Nephron (organoid): ENCODE measurements around the gene KMT5C.

Experiments used
- H3K27ac Mint-ChIP-seq, 3 experiments: 2 replicates each; pipeline ENCODE4 v1.8.0; 2020; ENCODE audit warnings: mixed read lengths in 3 of 3, mild to moderate bottlenecking in 2 of 3, moderate library complexity in 1 of 3
- H3K27me3 Mint-ChIP-seq: 2 replicates; pipeline ENCODE4 v1.8.0; 2021; ENCODE audit warnings: low read depth, mild to moderate bottlenecking, moderate library complexity, mixed read lengths
- H3K36me3 Mint-ChIP-seq: 2 replicates; pipeline ENCODE4 v1.8.0; 2020; ENCODE audit warnings: low read depth, mixed read lengths
- H3K4me1 Mint-ChIP-seq: 2 replicates; pipeline ENCODE4 v1.8.0; 2020; ENCODE audit warnings: mixed read lengths
- H3K4me3 Mint-ChIP-seq, 3 experiments: 2 replicates each; pipeline ENCODE4 v1.8.0; 2020; ENCODE audit warnings: mild to moderate bottlenecking in 3 of 3, mixed read lengths in 3 of 3, moderate library complexity in 2 of 3
- H3K9me3 Mint-ChIP-seq: 2 replicates; pipeline ENCODE4 v1.8.0; 2020; ENCODE audit warnings: mixed read lengths
- TF ChIP-seq, protein P1 (sequence below), 3 experiments: fragments of 200-600 bp; sonication (generic); IDR thresholded peaks; one replicate each; pipeline ENCODE4 v1.5.0; 2021; ENCODE audit warnings: antibody characterized with exemption in 3 of 3; ENCODE audit not compliant: unreplicated experiment in 3 of 3

The KMT5C gene

DNA sequence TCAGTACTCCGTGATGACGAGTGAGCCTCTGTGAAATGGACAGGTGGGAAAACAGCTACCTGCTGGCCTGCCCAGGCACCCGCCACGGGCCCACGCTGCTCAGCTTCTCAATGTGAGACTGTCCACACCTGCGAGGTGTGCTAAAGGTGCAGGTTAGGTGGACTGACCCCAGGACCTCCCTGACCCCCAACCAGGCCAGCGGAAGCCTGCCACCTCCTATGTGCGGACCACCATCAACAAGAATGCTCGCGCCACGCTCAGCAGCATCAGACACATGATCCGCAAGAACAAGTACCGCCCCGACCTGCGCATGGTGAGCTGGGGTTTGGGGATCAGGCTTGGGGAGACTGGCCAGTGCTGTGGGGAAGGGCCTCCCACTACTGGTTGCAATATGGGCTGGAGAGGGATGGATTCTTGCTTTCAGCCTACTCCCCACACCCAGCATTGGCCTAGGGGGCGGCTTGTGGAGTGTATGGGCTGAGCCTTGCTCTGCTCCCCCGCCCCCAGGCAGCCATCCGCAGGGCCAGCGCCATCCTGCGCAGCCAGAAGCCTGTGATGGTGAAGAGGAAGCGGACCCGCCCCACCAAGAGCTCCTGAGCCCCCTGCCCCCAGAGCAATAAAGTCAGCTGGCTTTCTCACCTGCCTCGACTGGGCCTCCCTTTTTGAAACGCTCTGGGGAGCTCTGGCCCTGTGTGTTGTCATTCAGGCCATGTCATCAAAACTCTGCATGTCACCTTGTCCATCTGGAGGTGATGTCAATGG lies 48.2 kb downstream of the KMT5C start:
- no peaks in the 10 kb centered on the region for H3K9me3 Mint-ChIP-seq

DNA sequence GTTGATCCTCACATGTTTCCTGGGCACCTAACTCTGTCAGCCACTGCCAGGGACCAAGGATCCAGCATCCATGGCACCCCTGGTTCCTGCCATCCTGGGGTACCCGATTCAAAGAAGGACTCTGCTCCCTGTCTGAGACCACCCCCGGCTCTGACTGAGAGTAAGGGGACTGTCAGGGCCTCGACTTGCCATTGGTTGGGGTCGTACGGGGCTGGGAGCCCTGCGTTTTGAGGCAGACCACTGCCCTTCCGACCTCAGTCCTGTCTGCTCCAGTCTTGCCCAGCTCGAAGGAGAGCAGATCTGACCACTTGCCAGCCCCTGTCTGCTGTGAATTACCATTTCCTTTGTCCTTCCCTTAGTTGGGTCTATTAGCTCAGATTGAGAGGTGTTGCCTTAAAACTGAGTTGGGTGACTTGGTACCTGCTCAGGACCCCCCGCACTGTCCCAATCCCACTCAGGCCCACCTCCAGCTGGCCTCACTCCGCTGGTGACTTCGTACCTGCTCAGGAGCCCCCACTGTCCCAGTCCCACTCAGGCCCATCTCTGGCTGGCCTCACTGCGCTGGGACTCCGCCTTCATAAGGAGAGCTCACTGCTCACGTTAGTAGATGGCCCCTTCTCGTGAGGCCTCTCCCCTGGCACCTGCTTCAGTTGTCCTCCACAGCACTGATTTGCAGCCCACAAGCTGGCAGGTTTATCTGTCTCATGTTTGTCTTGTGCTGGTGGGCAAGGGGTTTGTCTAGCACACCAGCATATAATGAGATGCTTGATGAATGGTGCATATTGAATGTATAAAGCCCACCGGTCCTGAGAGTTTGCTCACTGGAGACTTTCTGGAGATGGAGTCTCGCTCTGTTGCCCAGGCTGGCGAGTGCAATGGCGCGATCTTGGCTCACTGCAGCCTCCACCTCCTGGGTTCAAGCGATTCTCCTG lies 50.0 kb downstream of the KMT5C start:
- TF ChIP-seq, protein P1, sequence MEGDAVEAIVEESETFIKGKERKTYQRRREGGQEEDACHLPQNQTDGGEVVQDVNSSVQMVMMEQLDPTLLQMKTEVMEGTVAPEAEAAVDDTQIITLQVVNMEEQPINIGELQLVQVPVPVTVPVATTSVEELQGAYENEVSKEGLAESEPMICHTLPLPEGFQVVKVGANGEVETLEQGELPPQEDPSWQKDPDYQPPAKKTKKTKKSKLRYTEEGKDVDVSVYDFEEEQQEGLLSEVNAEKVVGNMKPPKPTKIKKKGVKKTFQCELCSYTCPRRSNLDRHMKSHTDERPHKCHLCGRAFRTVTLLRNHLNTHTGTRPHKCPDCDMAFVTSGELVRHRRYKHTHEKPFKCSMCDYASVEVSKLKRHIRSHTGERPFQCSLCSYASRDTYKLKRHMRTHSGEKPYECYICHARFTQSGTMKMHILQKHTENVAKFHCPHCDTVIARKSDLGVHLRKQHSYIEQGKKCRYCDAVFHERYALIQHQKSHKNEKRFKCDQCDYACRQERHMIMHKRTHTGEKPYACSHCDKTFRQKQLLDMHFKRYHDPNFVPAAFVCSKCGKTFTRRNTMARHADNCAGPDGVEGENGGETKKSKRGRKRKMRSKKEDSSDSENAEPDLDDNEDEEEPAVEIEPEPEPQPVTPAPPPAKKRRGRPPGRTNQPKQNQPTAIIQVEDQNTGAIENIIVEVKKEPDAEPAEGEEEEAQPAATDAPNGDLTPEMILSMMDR (IDR thresholded peaks at IDR 0.05; ENCODE audit: unreplicated experiment in 3 of 3), result no peak
- Mint-ChIP-seq H3K36me3 (peaks cover 44% of the 10 kb centered on the region), H3K4me1 (peaks cover 52% of the 10 kb centered on the region), H3K4me3 (peak overlapping the region; percentile 64 to 83 (median 66)), H3K27me3 (no peaks in the 10 kb centered on the region), H3K9me3 (no peaks in the 10 kb centered on the region), H3K27ac (peak overlapping the region in 1 of 3 experiments; percentile 33)

More for the DNA sequence above, 48.2 kb downstream of the KMT5C start:
- Mint-ChIP-seq H3K36me3 (peaks cover 44% of the 10 kb centered on the region), H3K4me1 (peaks cover 52% of the 10 kb centered on the region), H3K27ac (no peak overlapping the region), H3K4me3 (peak overlapping the region; percentile 100), H3K27me3 (no peaks in the 10 kb centered on the region)
- TF ChIP-seq, protein P1 (IDR thresholded peaks at IDR 0.05; ENCODE audit: unreplicated experiment in 3 of 3), result no peak

DNA sequence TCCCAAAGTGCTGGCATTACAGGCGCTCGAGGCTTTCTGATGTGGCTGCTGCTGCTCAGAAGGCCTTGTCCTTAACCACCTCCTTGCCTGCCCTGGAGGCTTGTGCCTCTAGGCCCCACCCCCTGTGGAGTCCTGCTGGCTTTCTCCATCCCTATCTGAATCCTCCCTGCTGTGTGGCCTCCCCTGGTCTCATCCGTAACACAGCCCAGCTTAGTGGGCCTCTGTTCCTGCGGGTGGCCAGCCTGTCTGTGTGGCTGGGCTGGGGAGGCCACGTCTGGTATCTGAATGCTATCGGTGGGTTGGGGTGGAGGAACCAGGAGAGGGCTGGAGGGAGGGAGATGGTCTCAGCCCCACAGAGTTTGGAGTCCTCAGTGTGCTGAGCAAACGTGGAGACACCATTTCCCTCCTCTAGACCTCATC lies 50.8 kb downstream of the KMT5C start:
- H3K36me3 Mint-ChIP-seq, result peaks cover 44% of the 10 kb centered on the region
- H3K27me3 Mint-ChIP-seq, result no peaks in the 10 kb centered on the region
- H3K4me3 Mint-ChIP-seq, result peak overlapping the region in 2 of 3 experiments; percentile 8 to 83
- no peaks in the 10 kb centered on the region for H3K9me3 Mint-ChIP-seq
- TF ChIP-seq, protein P1 (IDR thresholded peaks at IDR 0.05; ENCODE audit: unreplicated experiment in 3 of 3), result no peak
- H3K27ac Mint-ChIP-seq, result peak overlapping the region in 1 of 3 experiments; percentile 17
- peaks cover 45% of the 10 kb centered on the region for H3K4me1 Mint-ChIP-seq

DNA sequence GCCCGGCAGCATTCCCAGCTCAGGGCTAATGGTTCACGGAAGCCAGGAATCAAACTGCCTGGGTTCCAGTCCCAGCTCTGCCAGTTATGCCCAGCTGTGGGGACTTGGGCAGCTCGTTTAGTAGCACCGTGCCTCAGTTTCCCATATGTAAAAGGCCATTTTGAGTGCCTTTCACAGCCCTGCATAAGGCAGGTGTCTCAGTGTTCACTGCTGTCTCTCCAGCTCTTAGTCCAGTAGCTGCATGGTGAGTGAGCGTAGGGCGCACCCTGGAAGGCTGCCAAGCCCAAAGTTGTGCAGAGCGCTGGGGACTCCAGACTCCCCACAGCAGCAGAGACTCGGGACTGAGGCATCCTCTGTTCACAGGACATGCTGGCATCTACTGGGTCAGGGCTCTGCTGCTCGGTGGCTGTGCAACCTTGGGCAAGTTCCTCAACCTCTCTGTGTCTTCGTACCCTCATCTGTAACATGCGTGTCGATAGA lies 51.6 kb downstream of the KMT5C start:
- Mint-ChIP-seq H3K9me3 (no peaks in the 10 kb centered on the region), H3K4me1 (peaks cover 41% of the 10 kb centered on the region), H3K36me3 (peaks cover 41% of the 10 kb centered on the region), H3K27ac (peak overlapping the region in 1 of 3 experiments; percentile 17), H3K27me3 (no peaks in the 10 kb centered on the region), H3K4me3 (no peak overlapping the region)
- TF ChIP-seq, protein P1 (IDR thresholded peaks at IDR 0.05; ENCODE audit: unreplicated experiment in 3 of 3), result no peak

DNA sequence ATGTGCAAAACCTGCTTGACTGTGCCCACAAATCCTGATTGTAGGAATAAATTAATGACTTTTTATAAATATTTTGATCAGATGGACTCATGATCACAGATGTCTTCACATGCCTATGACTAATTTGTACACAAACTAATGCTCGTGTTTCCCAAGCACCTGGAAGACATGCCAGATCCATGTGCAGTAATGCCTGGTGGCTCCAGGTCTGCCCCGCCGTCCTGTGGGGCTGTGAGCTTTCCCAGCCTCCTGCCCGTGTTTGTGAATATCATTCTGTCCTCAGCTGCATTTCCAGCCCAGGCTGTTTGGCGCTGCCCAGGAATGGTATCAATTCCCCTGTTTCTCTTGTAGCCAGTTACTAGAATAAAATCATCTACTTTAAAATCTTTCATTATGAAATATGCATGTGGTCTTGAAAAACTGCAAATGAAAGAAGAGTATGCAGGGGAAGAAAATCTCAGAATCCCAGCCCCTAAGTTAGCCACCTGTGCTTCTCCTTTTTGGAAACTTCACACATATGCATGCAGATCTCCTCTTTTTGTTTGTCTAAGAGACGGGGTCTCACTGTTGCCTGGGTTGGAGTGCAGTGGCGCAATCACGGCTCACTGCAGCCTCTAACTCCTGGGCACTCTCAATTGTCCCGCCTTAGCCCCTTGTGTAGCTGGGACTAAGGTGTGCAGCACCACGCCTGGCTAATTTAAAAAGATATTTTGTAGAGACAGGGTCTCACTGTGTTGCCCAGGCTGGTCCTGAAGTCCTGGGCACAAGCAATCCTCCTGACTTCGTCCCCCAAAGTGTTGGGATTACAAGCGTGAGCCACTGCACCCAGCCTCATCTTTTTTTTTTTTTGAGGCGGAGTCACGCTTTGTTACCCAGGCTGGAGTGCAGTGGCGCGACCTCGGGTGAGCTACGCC lies 52.3 kb downstream of the KMT5C start:
- Mint-ChIP-seq H3K36me3 (peaks cover 34% of the 10 kb centered on the region), H3K9me3 (no peaks in the 10 kb centered on the region), H3K27ac (no peak overlapping the region), H3K27me3 (no peaks in the 10 kb centered on the region), H3K4me3 (peak overlapping the region in 1 of 3 experiments; percentile 51), H3K4me1 (peaks cover 35% of the 10 kb centered on the region)
- TF ChIP-seq, protein P1 (IDR thresholded peaks at IDR 0.05; ENCODE audit: unreplicated experiment in 3 of 3), result no peak
